Stimulated activated CD4-positive, alpha-beta T cell treated with anti-CD3 and anti-CD28 coated beads, Interleukin-2, amount 100 ng/mL, for 24 hours (primary cell): Measurements from ENCODE around the gene OR11L1.

ENCODE experiments used
- DNase-seq, 2 donors: peaks; one replicate each; pipeline ENCODE4 v3.0.0-alpha.2; 2020

The OR11L1 gene

GRCh38 chr1:247841796-247842195 is at the start of gene OR11L1:
Gene OR11L1, minus strand, starts transcription at chr1:247841896. Its CDS starts 0 bp downstream, at chr1:247841896.
- DNase-seq = no peak

GRCh38 chr1:247884797-247885413 is 43.2 kb upstream of the OR11L1 start:
- no peak for DNase-seq

GRCh38 chr1:247883346-247883745 is 41.6 kb upstream of the OR11L1 start:
- no peak for DNase-seq

- DNase-seq = no peak
Measured at GRCh38 chr1:247865416-247865815, 23.7 kb upstream of the OR11L1 start.

GRCh38 chr1:247864644-247865043 is 22.9 kb upstream of the OR11L1 start:
- no peak for DNase-seq

GRCh38 chr1:247862756-247863155 is 21.1 kb upstream of the OR11L1 start:
- DNase-seq = no peak

GRCh38 chr1:247857985-247858619 is 16.4 kb upstream of the OR11L1 start:
- DNase-seq = no peak

GRCh38 chr1:247857069-247857984 is 15.6 kb upstream of the OR11L1 start, which contains the start of gene TRIM58:
Gene TRIM58, plus strand, starts transcription at chr1:247857187. Its CDS starts 60 bp downstream, at chr1:247857247.
- peak in 1 of 2 donors; percentile 58 for DNase-seq

GRCh38 chr1:247855911-247856310 is 14.2 kb upstream of the OR11L1 start:
- no peak for DNase-seq

GRCh38 chr1:247854899-247855545 is 13.3 kb upstream of the OR11L1 start:
- DNase-seq = no peak

GRCh38 chr1:247849616-247850015 is 7.9 kb upstream of the OR11L1 start:
- DNase-seq = no peak

GRCh38 chr1:247848346-247848745 is 6.7 kb upstream of the OR11L1 start:
- DNase-seq = no peak

GRCh38 chr1:247845693-247846017 is 4.0 kb upstream of the OR11L1 start:
- no peak for DNase-seq

- no peak for DNase-seq
Measured at GRCh38 chr1:247845011-247845692, 3.5 kb upstream of the OR11L1 start.

- no peak for DNase-seq
Measured at GRCh38 chr1:247843411-247843810, 1.7 kb upstream of the OR11L1 start.

GRCh38 chr1:247840818-247841217 is 878 bp downstream of the OR11L1 start:
- no peak for DNase-seq

- DNase-seq = no peak
Measured at GRCh38 chr1:247833601-247834000, 8.1 kb downstream of the OR11L1 start.

- DNase-seq = no peak
Measured at GRCh38 chr1:247829656-247830055, 12.0 kb downstream of the OR11L1 start.

- no peak for DNase-seq
Measured at GRCh38 chr1:247825362-247825761, 16.3 kb downstream of the OR11L1 start.

- no peak for DNase-seq
Measured at GRCh38 chr1:247824023-247824422, 17.7 kb downstream of the OR11L1 start, which contains the start of gene OR14A16. Gene OR14A16, minus strand, starts transcription at chr1:247824119. Its CDS starts 8,390 bp downstream, at chr1:247815729.

- no peak for DNase-seq
Measured at GRCh38 chr1:247822060-247822459, 19.6 kb downstream of the OR11L1 start.

- no peak for DNase-seq
Measured at GRCh38 chr1:247812637-247813036, 29.1 kb downstream of the OR11L1 start.
